HG02938 (cell line): ENCODE measurements around the gene L1CAM.

ENCODE experiments used
- ATAC-seq: cut with Tn5 transposase; IDR thresholded peaks from one replicate; pipeline ENCODE4 v1.9.1; 2021; ENCODE audit warnings: mild to moderate bottlenecking, moderate library complexity; ENCODE audit not compliant: unreplicated experiment

The L1CAM gene

DNA sequence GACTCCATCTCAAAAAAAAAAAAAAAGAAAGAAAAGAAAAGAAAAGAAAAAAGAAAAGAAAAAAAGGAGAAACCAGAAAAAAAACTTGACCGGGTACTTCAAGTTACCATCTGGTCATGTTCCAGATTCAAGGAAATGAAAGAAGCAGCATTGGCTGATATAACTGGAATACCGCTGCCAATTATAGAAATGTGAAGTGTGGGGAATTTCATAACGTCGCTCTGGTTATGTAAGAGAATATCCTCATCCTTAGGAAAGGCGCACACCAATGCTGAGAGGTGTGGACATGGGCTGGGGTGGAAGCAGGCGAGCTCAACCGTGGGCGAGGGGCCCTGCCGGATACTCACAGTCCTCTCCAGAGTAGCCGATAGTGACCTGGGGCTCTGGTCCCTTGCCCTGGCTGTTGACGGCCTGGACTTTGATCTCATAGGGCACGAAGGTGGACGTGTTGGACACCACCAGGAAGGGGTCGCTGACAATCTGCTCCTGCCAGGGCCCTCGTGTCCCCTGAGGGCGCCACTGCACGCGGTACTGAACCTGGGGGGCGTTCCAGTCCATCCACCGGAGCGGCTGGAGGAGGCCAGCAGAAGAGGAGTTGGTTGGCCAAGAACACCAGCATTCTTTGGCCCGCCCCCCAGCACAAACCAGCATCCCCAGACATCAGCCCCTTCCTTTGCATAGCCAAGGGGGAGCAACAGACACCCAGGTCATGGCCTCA lies 19.5 kb downstream of the L1CAM start:
- ATAC-seq, result no peak

DNA sequence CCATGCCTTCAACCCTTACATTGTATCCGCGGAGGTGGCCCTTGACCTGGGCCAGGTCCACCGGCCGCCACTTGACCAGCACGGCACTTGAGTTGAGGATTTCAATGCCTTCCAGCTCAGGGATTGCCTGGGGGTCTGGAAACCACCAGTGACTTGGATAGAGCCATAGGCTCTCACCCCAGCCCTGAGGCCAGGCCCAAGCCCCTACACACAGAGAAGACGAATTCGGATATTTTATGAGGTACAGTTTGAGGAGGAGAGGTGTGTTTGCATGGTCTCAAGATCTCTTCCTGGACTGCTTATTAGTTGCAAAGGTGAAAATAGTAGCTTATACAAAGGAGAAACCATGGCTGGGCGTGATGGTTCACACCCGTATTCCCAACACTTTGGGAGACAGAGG lies 20.3 kb downstream of the L1CAM start:
- no peak for ATAC-seq

DNA sequence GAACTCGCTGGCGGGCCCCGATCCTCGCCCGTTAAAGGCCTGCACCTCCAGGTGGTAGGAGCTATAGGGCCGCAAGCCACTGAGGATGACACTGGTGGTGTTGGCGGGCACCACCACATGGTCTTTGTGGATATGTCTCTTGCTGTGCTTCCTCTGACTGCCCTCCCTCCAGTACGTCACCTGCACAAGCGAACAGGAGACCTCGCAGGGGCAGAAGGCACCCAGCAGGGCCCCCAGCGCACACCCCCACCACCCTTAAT lies 20.7 kb downstream of the L1CAM start:
- no peak for ATAC-seq

DNA sequence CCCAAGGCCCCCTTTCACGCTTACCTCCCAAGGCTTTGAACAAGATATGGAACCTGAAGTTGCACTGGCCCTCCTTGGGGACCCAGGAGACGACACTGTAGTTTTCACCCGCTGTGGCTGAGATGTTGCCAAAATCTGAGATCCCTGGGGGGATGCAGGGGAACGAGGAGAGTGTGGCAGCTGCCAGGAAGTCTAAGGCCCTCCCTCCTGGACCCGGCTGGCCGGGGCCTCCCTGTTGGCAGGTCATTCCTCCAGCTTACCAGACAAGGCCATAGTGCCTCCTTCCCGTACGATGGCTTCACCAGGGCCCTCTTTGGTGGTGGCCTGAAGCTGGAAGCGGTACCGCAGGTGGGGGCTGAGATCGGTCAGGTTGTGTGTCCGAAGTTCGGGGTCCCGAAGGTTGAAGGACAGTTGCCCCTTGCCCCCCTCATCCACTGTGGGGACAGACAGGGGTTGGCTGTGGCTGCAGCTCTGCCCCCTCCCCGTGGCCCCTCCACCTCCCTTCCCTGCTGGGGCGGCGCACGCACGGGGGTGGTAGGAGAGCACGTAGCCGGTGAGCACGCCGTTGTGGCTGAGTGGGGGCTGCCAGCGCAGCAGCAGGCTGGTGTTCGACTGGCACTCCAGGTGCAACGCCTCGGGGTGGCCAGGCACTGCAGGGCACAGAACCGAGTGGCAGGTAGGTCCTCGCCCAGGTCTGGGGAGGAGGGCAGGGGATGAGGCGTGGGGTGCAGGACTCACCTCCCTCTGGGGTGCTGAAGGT lies 21.2 kb downstream of the L1CAM start:
- no peak for ATAC-seq

- no peak for ATAC-seq
Observed at GRCh38 chrX:153864101-153864500, 21.9 kb downstream of the L1CAM start.

DNA sequence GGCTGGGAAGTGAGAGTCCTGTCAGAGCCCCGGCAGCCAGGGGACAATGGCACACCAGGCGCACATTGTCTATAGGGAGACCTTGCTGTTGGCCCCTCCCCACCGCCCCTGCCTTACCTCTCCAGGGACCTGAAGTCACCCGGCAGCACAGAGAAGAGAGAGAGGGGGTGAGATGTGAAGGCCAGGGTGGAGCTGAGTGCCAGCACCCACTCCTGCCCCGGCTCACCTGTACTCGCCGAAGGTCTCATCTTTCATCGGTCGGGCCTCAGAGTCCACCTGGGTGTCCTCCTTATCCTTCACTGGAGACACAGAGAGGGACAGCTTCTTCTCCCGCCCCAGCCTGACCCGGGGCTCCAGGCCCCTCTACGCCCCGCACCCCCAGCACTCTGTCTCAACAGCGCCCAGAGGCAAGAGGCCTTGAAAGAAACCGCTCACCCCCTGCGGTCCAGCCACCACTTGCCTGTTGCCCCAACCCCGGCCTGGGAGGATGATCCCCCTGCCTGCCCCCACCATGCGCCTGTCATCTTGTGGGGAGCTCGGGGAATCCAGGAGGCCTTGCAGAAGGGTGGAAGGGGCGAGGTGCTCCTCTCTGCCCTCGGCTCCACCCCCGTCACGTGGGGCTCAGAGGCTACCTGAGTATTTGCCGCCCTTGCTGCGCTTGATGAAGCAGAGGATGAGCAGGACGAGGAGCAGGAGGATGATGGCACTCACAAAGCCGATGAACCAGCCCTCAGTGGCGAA lies 22.6 kb downstream of the L1CAM start:
- ATAC-seq, result no peak

DNA sequence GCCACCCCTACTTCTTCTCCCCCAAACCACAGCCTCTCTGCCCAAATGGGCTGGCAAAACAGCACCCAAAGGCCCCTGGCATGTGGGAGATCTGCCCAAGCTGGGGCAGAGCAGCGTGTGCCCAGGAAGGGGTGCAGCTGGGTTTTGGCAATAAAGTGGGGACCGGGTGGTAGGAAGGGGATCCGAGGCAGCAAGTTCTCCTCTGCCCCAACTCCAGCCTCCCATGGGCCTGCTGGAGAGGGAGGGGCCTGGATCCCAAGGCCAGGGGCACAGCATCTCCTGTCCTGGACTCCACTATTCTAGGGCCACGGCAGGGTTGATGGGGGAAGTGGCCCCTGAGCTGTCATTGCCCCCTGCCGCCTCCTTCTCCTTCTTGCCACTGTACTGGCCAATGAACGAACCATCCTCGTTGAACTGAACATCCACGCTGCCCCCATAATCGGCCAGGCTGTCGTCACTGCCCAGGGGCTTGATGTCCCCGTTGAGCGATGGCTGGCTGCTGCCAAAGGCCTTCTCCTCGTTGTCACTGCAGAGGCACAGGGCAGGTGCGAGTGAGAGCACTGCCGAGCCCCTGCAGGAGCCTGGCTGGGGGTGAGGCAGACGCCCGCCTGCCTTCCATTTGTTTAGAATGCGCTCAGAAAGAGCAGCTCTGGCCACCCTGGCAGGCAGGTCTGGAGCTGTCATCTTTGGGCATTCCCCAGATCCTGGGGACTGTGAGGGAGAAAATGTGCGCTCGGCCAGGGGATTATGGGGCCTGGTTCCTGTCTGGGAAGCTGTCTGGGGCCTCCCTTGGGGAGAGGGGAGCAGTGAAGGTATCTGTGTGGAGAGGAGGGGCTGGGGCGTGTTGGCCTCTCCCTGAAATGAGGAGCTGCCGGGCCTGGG lies 23.4 kb downstream of the L1CAM start:
- ATAC-seq, result no peak

DNA sequence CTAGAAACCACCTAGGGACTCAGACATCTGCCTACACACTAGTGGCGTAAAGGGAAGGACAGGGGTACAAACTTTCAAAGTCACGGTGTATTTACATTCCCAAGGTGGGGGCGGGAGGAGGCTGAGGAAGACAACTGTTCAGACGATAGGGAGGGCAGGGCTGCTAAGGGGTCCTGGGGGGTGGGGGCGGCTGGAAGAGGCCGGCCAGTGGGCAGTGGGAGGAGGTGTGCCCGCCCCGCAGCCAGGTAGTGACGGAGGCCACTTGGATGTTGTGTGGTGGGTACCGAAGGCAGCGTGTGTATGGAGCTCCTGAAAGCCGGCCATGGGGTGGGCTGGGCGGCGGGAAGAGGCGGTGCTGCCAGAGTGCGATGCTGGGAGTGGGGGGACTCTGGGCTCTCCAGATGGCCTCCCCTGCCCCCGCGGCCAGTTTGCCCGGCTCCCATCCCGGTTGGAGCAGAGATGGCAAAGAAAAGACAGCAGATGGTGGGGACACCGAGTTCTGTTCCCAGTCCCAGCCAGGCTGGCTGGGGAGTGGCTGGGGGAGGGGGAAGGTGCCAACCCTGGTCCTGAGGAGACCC lies 24.2 kb downstream of the L1CAM start:
- ATAC-seq, result no peak

- ATAC-seq, result no peak
Observed at GRCh38 chrX:153861151-153861550, 24.8 kb downstream of the L1CAM start.

GRCh38 chrX:153857348-153857903 lies 28.5 kb downstream of the L1CAM start:
- no peak for ATAC-seq

DNA sequence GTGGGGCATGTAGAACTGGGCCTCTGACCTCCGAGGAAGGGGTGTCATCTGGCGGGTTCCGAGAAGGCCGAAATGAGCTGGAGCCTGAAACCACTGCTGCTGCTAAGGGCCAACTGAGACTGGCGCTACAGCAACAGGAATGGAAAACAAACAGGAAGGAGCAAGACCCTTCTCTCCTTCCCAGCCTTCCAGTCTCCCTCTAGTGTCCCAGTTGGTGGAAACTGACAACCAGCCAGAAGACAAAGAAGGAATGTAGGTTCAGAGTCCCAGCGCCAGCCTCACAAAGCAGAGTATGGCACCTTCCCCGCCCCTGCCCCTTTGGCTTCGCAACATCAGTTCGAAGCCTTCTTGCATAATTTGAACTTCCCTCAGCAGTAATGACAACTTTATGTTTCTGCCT lies 31.3 kb downstream of the L1CAM start:
- no peak for ATAC-seq

- no peak for ATAC-seq
Observed at GRCh38 chrX:153853902-153854267, 32.1 kb downstream of the L1CAM start.

- ATAC-seq, result no peak
Observed at GRCh38 chrX:153853180-153853901, 32.6 kb downstream of the L1CAM start.

DNA sequence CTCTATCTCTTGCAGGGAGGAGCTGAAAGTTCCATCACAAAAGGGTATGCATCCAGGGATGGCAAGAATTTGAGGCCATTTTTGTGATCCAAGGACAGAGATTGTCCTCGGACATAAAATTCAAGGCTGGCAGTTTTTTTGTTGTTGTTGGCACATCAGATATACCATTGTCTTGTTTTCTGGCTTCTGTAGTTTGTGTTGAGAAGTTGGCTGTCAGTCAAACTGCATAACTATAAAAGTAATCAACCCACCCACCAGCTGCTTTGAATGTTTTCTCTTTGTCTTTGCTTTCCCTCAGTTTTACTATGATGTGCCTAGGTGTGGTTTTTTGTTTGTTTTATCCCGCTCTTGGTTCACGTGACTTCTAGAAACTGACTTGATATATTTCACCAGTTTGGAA lies 34.0 kb downstream of the L1CAM start:
- ATAC-seq, result no peak

- ATAC-seq, result no peak
Observed at GRCh38 chrX:153848325-153848724, 37.6 kb downstream of the L1CAM start.

GRCh38 chrX:153845842-153846241 lies 40.1 kb downstream of the L1CAM start:
- no peak for ATAC-seq

DNA sequence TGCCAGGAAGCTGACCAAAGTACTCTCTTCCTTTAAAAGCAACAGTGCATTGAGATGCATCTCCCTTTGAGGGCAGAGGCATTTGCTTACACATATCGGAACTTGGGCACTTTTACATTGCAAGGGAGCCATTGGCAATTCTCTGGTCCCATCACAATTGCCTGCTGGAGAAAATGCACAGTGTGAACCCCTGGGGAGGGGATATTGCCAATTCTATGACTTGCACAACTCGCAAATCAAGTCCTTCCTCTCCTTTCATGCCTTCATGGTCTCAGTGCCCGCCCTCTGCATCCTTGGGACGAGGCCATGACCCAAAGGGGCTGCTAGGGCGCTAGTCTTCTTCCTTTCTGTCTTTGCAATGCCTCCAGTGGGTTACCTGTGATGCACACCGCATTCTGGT lies 40.8 kb downstream of the L1CAM start:
- ATAC-seq, result no peak

GRCh38 chrX:153844509-153845082 lies 41.4 kb downstream of the L1CAM start:
- no peak for ATAC-seq

GRCh38 chrX:153836921-153837320 lies 49.1 kb downstream of the L1CAM start:
- no peak for ATAC-seq

GRCh38 chrX:153832728-153833127 lies 53.2 kb downstream of the L1CAM start:
- no peak for ATAC-seq
